Adrenal gland (tissue), 5 donors: ENCODE data around the gene RANBP3L.

Experiments used
- POLR2A ChIP-seq, 2 donors: fragments of 450-650 bp; IDR thresholded peaks; one replicate each; pipeline ENCODE4 v1.6.1; 2017; ENCODE audit warnings: antibody characterized with exemption in 2 of 2, mild to moderate bottlenecking in 2 of 2, moderate library complexity in 1 of 2
- TF ChIP-seq, protein P1 (sequence below), 6 experiments: fragments of 450-650 bp in 4 of 6; fragments of 200-600 bp in 2 of 6; sonication (generic) in 1 of 6; IDR thresholded peaks; 1 replicate in 5 of 6; 2 replicates in 1 of 6; pipeline versions ENCODE4 v1.5.1 to v1.8.0; 2016 to 2021; ENCODE audit warnings: antibody characterized with exemption in 6 of 6, mild to moderate bottlenecking in 2 of 6, moderate library complexity in 1 of 6
- donor health status: DM: no; HTN: no; CAD: no.

DNA sequence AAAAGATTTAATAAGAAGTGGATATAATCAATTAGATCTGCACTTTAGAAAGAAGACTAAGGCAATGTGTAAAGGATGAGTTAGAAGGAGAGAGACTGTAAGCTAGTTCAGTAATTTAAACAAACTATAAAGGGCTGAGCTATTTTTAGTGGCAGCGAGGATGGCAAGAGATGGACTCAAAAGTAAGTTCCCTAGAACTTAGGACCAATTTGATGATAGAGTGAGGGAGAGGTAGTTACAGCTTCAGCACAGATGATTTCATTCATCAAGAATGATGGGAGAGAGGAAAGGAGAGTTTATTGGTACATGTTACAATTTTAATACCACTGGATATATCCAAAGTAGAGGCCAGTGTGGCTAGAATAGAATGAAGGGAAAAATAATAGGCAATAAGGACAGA lies 79.1 kb downstream of the RANBP3L start:
- TF ChIP-seq, protein P1, sequence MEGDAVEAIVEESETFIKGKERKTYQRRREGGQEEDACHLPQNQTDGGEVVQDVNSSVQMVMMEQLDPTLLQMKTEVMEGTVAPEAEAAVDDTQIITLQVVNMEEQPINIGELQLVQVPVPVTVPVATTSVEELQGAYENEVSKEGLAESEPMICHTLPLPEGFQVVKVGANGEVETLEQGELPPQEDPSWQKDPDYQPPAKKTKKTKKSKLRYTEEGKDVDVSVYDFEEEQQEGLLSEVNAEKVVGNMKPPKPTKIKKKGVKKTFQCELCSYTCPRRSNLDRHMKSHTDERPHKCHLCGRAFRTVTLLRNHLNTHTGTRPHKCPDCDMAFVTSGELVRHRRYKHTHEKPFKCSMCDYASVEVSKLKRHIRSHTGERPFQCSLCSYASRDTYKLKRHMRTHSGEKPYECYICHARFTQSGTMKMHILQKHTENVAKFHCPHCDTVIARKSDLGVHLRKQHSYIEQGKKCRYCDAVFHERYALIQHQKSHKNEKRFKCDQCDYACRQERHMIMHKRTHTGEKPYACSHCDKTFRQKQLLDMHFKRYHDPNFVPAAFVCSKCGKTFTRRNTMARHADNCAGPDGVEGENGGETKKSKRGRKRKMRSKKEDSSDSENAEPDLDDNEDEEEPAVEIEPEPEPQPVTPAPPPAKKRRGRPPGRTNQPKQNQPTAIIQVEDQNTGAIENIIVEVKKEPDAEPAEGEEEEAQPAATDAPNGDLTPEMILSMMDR (IDR thresholded peaks at IDR 0.05), result no peak
- TF ChIP-seq POLR2A (IDR thresholded peaks at IDR 0.05), result no peak
